CD8-positive, alpha-beta memory T cell (primary cell): ENCODE data around the gene OPN1MW. TPM values are rescaled to one million over a fixed set of nuclear protein-coding genes. Genes with fewer than 3 reads are reported as not detected.
"Not testable (repeated sequence)": the region's sequence is repeated elsewhere in the genome, so short reads cannot be mapped to it uniquely, and the experiment has no call there.

ENCODE experiments used
- CTCF ChIA-PET: fragments of 350-600 bp; sonication (Branson Sonifier 250); formaldehyde crosslinking; loops from one replicate; lab custom pipeline; 2021; ENCODE audit warnings: antibody characterized with exemption; lab: Charles Lee
- POLR2A ChIA-PET: fragments of 350-600 bp; sonication (Branson Sonifier 250); formaldehyde crosslinking; loops from one replicate; lab custom pipeline; 2021; ENCODE audit warnings: antibody characterized with exemption; lab: Charles Lee
- DNase-seq, 5 donors: peaks; one replicate each; pipeline versions ENCODE4 v3.0.0 to v3.0.0-alpha.2; 2020 to 2022; ENCODE audit warnings: mixed read lengths in 1 of 5
- H3K27ac ChIP-seq: one replicate; pipeline ENCODE4 v1.7.0; 2013; ENCODE audit warnings: low read depth, mild to moderate bottlenecking, low read length, moderate library complexity
- H3K27me3 ChIP-seq: 2 replicates; pipeline ENCODE4 v1.7.0; 2013; ENCODE audit warnings: low read length, mild to moderate bottlenecking; ENCODE audit not compliant: insufficient read depth, poor library complexity, severe bottlenecking
- H3K36me3 ChIP-seq: 2 replicates; pipeline ENCODE4 v1.7.0; 2013; ENCODE audit warnings: mild to moderate bottlenecking, low read length, moderate library complexity; ENCODE audit not compliant: insufficient read depth
- H3K4me1 ChIP-seq: 2 replicates; pipeline ENCODE4 v1.7.0; 2013; ENCODE audit warnings: mild to moderate bottlenecking, low read length, moderate library complexity; ENCODE audit not compliant: insufficient read depth
- H3K4me3 ChIP-seq: 2 replicates; pipeline ENCODE4 v1.7.0; 2013; ENCODE audit warnings: mild to moderate bottlenecking, low read length
- H3K9me3 ChIP-seq: 2 replicates; pipeline ENCODE4 v1.7.0; 2013; ENCODE audit warnings: mild to moderate bottlenecking, low read length
- H3K27ac Mint-ChIP-seq, 8 donors: one replicate each; pipeline ENCODE4 v1.8.0; 2020 to 2021; ENCODE audit warnings: mixed read lengths in 8 of 8, mild to moderate bottlenecking in 6 of 8, inconsistent platforms in 3 of 8, moderate library complexity in 3 of 8
- H3K27me3 Mint-ChIP-seq, 2 donors: one replicate each; pipeline ENCODE4 v1.8.0; 2020 to 2021; ENCODE audit warnings: mixed read lengths in 2 of 2, mild to moderate bottlenecking in 1 of 2, moderate library complexity in 1 of 2
- H3K36me3 Mint-ChIP-seq, 3 donors: one replicate each; pipeline ENCODE4 v1.8.0; 2020 to 2021; ENCODE audit warnings: mixed read lengths in 3 of 3, inconsistent platforms in 1 of 3, mild to moderate bottlenecking in 1 of 3
- H3K4me1 Mint-ChIP-seq, 3 donors: one replicate each; pipeline ENCODE4 v1.8.0; 2020 to 2021; ENCODE audit warnings: mixed read lengths in 3 of 3, inconsistent platforms in 1 of 3, mild to moderate bottlenecking in 1 of 3
- H3K4me3 Mint-ChIP-seq, 7 donors: one replicate each; pipeline ENCODE4 v1.8.0; 2020 to 2021; ENCODE audit warnings: mixed read lengths in 7 of 7, mild to moderate bottlenecking in 6 of 7, moderate library complexity in 4 of 7, inconsistent platforms in 2 of 7
- H3K9me3 Mint-ChIP-seq, 5 donors: one replicate each; pipeline ENCODE4 v1.8.0; 2020 to 2022; ENCODE audit warnings: mixed read lengths in 5 of 5, mild to moderate bottlenecking in 3 of 5, moderate library complexity in 2 of 5, inconsistent platforms in 1 of 5
- polyA plus RNA-seq: library from polyadenylated mRNA; unstranded; fragments of 300-500 nt; fragmentation: Illumina TruSeq; gene quantifications from one replicate; pipeline ENCODE4 v1.2.3, GENCODE V29; 2021
- total RNA-seq, 2 experiments: library from RNA; stranded (reverse); gene quantifications; one replicate each; pipeline ENCODE4 v1.2.3, GENCODE V29; 2021

Gene OPN1MW
- total and polyA plus RNA-seq, 3 experiments from 2014 or later, result not detected

DNA sequence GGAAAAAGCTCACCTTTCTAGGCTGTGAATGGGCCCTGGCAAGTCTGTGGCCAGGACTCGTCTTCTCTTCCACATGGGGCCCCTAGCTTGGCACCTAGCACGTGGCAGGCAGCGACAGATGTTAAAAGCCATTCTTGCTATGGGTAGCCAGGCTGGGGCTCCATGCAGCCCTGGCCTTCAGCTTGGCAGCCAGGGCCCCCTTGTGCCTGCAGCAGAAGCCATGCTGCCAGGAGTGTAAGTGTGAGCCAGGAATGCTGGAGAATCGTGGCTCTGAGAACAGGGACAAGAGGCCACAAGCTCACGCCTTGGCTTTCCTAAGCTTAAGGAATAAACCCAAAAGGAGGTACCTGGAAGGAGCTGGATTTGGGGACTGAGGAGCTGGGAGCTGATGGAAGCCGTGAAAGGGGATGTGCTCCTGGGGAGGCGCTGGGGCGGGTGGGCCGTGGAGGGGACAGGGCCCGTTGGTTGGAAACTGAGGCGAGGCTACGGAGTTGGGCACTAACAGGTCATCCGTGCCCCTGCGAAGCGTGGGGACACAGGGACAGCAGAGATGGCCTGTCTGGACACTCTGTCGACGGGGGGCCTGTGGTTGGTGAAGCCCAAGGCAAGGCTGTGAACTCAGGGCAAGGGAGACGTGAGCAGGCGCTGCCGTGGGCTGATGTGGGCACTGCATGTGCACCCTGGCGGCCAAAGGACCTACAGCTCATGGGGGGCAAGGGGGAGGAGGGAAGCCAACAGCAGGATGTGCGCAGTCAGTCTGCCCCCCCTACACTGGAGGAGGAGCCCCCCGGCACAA lies 39.2 kb upstream of the OPN1MW start:
- Histone ChIP-seq H3K36me3 (no peaks in the 10 kb centered on the region), H3K9me3 (no peaks in the 10 kb centered on the region), H3K27ac (no peak overlapping the region), H3K4me3 (no peak overlapping the region), H3K4me1 (no peaks in the 10 kb centered on the region), H3K27me3 (no peaks in the 10 kb centered on the region)
- ChIA-PET POLR2A (no interaction called here), CTCF (no interaction called here)
- no peak for DNase-seq
- H3K4me1 Mint-ChIP-seq, result peaks cover 2 to 7% (median 6%) of the 10 kb centered on the region in 3 donors
- peak overlapping the region in 1 of 7 donors; percentile 27 for H3K4me3 Mint-ChIP-seq
- no peaks in the 10 kb centered on the region for H3K9me3 Mint-ChIP-seq
- peaks cover 0 to 3% of the 10 kb centered on the region in 2 donors for H3K27me3 Mint-ChIP-seq
- peak overlapping the region in 2 of 8 donors; percentile 22 to 42 for H3K27ac Mint-ChIP-seq
- H3K36me3 Mint-ChIP-seq, result peaks cover 0 to 2% (median 0%) of the 10 kb centered on the region in 3 donors

GRCh38 chrX:154144010-154144409 lies 38.4 kb upstream of the OPN1MW start, which contains the start of gene OPN1LW:
Gene OPN1LW, plus strand, starts transcription at chrX:154144243. Its CDS starts 41 bp downstream, at chrX:154144284.
- H3K36me3 ChIP-seq, H3K4me1 Mint-ChIP-seq, H3K27ac ChIP-seq, H3K9me3 ChIP-seq, POLR2A ChIA-PET, H3K4me1 ChIP-seq, H3K27me3 ChIP-seq, H3K9me3 Mint-ChIP-seq, CTCF ChIA-PET, H3K36me3 Mint-ChIP-seq, DNase-seq, H3K27me3 Mint-ChIP-seq, H3K4me3 ChIP-seq: not testable (repeated sequence)
- H3K4me3 Mint-ChIP-seq, result peak within 1 kb of the TSS in 1 of 7 donors; percentile 27
- peak within 1 kb of the TSS in 1 of 8 donors; percentile 73 for H3K27ac Mint-ChIP-seq

DNA sequence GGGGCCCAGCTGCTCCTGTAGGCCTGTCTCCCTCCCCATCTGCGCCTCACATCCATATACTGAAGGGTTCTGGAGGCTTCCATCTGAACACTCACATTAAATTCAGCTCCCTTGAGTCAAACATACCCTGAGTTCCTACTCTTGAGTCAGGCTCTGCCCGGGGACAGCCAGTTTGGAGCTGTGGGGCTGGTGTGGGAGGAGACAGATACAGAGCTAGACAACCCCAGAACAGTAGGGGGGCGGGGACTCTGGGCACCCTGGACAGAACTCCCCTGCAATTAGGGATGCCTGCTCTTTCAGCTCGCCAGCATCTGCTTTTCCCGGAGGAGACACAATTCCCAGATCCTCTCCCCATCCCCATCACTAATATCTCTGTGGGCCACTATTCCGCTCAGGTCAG lies 31.4 kb upstream of the OPN1MW start:
- DNase-seq, H3K4me3 ChIP-seq, H3K27me3 ChIP-seq, H3K27ac Mint-ChIP-seq, CTCF ChIA-PET, H3K36me3 ChIP-seq, H3K27me3 Mint-ChIP-seq, H3K4me1 ChIP-seq, POLR2A ChIA-PET, H3K36me3 Mint-ChIP-seq, H3K4me1 Mint-ChIP-seq, H3K4me3 Mint-ChIP-seq, H3K27ac ChIP-seq, H3K9me3 ChIP-seq, H3K9me3 Mint-ChIP-seq: not testable (repeated sequence)

- H3K9me3 Mint-ChIP-seq, POLR2A ChIA-PET, H3K9me3 ChIP-seq, H3K36me3 ChIP-seq, CTCF ChIA-PET, H3K4me1 ChIP-seq, H3K4me3 ChIP-seq, H3K4me3 Mint-ChIP-seq, H3K36me3 Mint-ChIP-seq, H3K4me1 Mint-ChIP-seq, DNase-seq, H3K27me3 ChIP-seq, H3K27ac ChIP-seq, H3K27ac Mint-ChIP-seq, H3K27me3 Mint-ChIP-seq: not testable (repeated sequence)
These were observed 26.2 kb upstream of the OPN1MW start for GRCh38 chrX:154156221-154156620.

- CTCF ChIA-PET, H3K4me1 Mint-ChIP-seq, H3K9me3 Mint-ChIP-seq, H3K27me3 Mint-ChIP-seq, H3K4me1 ChIP-seq, POLR2A ChIA-PET, DNase-seq, H3K4me3 ChIP-seq, H3K4me3 Mint-ChIP-seq, H3K36me3 Mint-ChIP-seq, H3K36me3 ChIP-seq, H3K9me3 ChIP-seq, H3K27ac ChIP-seq, H3K27ac Mint-ChIP-seq, H3K27me3 ChIP-seq: not testable (repeated sequence)
These were observed 25.2 kb upstream of the OPN1MW start for GRCh38 chrX:154157207-154157606.

- H3K27me3 ChIP-seq, POLR2A ChIA-PET, DNase-seq, H3K36me3 ChIP-seq, H3K27ac Mint-ChIP-seq, H3K9me3 ChIP-seq, H3K27me3 Mint-ChIP-seq, CTCF ChIA-PET, H3K9me3 Mint-ChIP-seq, H3K4me3 Mint-ChIP-seq, H3K4me1 Mint-ChIP-seq, H3K4me1 ChIP-seq, H3K27ac ChIP-seq, H3K36me3 Mint-ChIP-seq, H3K4me3 ChIP-seq: not testable (repeated sequence)
These were observed 23.1 kb upstream of the OPN1MW start for GRCh38 chrX:154159345-154159744.

- H3K27me3 ChIP-seq, CTCF ChIA-PET, POLR2A ChIA-PET, H3K27ac ChIP-seq, H3K9me3 Mint-ChIP-seq, H3K36me3 ChIP-seq, H3K4me3 ChIP-seq, H3K27me3 Mint-ChIP-seq, H3K27ac Mint-ChIP-seq, DNase-seq, H3K9me3 ChIP-seq, H3K36me3 Mint-ChIP-seq, H3K4me1 Mint-ChIP-seq, H3K4me1 ChIP-seq, H3K4me3 Mint-ChIP-seq: not testable (repeated sequence)
These were observed 17.5 kb upstream of the OPN1MW start for GRCh38 chrX:154164902-154165301.

GRCh38 chrX:154168384-154168783 lies 14.0 kb upstream of the OPN1MW start:
- H3K36me3 Mint-ChIP-seq, H3K27ac Mint-ChIP-seq, H3K4me3 Mint-ChIP-seq, H3K9me3 Mint-ChIP-seq, H3K9me3 ChIP-seq, H3K4me1 Mint-ChIP-seq, H3K4me1 ChIP-seq, H3K27me3 ChIP-seq, POLR2A ChIA-PET, H3K4me3 ChIP-seq, H3K27ac ChIP-seq, DNase-seq, H3K27me3 Mint-ChIP-seq, CTCF ChIA-PET, H3K36me3 ChIP-seq: not testable (repeated sequence)
